Measurements from ENCODE around the gene CACNA1C. TPM values are rescaled to one million over a fixed set of nuclear protein-coding genes. Genes with fewer than 3 reads are reported as not detected.

CACNA1C gene
- total RNA-seq, 2 experiments from 2014 or later, result 0.04 TPM

DNA sequence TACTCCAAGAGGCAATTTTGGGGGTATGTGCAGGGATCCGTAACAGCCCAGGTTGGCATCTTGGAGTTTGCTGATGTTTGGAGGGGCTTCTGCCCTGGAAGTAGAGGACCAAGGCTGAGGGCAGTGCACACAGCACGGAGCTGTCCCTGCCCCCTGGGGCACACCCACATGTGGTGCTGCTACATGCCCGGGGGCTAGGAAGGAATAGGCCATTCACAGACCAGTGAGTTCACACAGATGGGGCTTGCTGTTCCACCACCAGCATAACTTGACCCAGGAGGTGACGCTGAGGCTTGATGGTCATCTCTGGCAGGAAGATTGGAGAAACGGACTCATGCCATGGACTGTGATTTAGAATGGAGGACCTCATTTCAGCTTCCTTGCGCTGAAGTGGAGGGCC is 510.9 kb downstream of the CACNA1C start:
- POLR2A ChIA-PET, result no interaction called here
- CTCF ChIA-PET, result no interaction called here

- ChIA-PET POLR2A (no interaction called here), CTCF (no interaction called here)
These were observed 513.4 kb downstream of the CACNA1C start for GRCh38 chr12:2566161-2566560.

- ChIA-PET POLR2A (no interaction called here), CTCF (no interaction called here)
These were observed 514.9 kb downstream of the CACNA1C start for GRCh38 chr12:2567711-2568110.

DNA sequence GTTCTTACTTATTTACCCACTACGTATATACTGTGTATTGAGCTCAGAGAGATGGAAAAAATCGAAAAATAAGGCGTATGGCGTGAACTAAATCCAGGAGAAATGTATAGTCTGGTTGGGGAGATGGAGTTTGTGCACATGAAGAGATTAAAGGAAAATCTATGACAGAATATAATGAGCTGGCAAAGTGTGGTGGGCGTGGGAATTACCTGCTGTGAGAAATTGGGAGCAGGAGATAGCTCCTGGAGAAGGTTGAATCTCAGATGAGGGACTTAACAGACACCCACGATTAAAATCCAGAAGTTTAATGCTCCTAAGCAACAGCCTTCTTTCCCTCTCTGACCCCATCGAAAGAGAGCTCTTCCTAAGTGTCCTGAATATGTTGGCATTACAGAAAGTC is 517.8 kb downstream of the CACNA1C start:
- ChIA-PET POLR2A (no interaction called here), CTCF (interaction anchor here (1.1 kb wide), 1 partner anchor 12 kb away, joined by 3 read pairs; no protein-coding TSS in a partner anchor)

DNA sequence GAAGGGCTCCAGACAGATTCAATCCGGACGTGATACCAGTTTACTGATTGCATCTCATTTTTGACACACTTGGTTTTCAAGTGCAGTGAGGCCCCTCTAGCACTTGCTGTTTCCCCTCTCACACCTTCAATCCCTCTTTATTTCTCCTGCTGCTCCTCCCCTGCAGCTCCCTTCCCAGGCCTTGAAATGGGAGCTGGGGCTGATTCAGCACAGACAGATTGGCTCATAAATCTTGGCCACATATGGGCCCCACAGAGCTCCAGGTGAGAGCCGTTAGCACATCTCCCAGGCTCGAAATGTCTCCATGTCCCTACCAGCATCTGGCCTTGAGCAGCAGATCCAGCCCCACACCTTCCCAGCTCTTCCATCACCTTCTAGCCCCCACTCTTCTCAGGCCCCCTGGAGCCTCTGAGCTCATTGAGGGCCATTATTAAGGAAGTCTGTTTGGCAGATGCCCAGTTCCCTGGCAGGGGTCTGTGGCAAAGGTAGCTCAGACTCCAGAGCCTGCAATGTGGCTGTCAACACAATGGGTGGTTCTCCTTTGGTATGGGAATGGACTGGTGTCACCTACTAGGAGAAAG is 521.7 kb downstream of the CACNA1C start:
- ChIA-PET CTCF (interaction anchor here (0.8 kb wide), 1 partner anchor 9 kb away, joined by 3 read pairs; no protein-coding TSS in a partner anchor), POLR2A (no interaction called here)

DNA sequence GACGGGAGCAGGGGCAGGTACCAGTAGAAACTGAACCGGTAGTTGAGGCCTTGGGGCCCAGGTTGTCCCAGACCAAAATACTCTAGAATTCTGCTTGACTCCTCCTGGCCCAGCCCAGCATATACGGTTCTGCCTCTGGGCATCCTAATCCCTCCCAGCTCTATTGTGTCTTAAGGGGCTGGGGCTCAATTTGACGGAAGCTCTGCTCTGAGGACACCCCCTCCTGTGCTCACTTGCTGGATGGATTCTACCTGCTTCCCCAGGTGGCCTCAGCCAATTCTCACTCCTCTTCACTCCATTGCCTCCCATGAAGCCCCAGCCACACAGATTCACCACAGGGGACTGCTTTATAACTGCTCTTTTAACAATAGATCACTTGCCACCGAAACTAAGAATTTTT is 522.5 kb downstream of the CACNA1C start:
- ChIA-PET CTCF (interaction anchor here (1.3 kb wide), 1 partner anchor 11 kb away, joined by 3 read pairs; no protein-coding TSS in a partner anchor), POLR2A (no interaction called here)

- CTCF ChIA-PET, result no interaction called here
- POLR2A ChIA-PET, result no interaction called here
These were observed 525.4 kb downstream of the CACNA1C start for GRCh38 chr12:2578211-2578610.

- ChIA-PET POLR2A (no interaction called here), CTCF (no interaction called here)
These were observed 526.0 kb downstream of the CACNA1C start for GRCh38 chr12:2578772-2579171.

DNA sequence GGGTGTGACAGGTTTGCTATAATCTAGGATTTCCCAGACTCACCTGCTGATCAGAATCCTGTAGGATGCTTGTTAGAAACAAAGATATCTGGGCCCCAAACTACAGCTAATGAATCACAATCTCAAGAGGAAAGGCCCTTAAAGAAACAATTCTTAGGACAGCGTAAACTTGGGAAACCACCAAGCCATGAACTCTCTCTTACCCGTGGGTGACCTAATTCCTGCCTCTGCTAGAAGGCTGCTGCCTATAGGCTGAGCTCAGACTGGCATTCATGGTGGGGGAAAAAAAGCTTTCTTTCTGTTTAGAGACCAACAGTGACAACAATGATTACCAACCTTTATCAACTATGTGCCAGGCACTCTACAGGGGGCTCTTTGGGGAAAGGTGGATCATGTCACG is 528.0 kb downstream of the CACNA1C start:
- POLR2A ChIA-PET, result no interaction called here

DNA sequence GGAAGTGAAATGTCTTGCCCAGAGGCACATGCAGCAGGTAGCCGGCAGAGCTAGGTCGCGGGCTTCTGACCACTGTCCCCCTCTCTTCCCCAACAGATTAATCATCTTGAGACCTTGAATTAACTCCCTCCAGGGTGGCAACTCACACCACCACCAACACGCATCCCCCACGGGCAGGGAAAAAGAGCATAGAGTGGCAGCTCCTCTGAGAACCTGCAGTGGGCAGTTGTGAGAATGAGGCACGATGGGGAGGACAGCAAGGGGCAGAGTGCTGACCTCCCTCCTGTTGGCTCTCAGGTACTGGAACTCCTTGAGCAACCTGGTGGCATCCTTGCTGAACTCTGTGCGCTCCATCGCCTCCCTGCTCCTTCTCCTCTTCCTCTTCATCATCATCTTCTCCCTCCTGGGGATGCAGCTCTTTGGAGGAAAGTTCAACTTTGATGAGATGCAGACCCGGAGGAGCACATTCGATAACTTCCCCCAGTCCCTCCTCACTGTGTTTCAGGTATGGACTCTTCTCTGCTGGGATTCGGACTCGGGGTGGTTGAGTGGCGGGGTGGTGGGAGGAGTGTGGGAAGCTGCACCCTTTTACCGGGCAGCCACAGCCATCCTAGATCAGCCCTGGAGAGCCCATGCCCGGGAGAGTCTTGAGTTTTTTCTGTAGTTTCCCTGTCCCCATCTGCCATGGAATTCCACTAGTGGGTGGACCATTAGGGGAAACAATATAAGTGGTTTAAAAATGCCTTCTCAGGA is 528.7 kb downstream of the CACNA1C start:
- POLR2A ChIA-PET, result no interaction called here

More for the DNA sequence above, 528.0 kb downstream of the CACNA1C start:
- CTCF ChIA-PET, result no interaction called here

GRCh38 chr12:2582631-2583030 is 529.8 kb downstream of the CACNA1C start:
- ChIA-PET CTCF (interaction anchor here (0.8 to 1.4 kb wide), 5 partner anchors 12 to 547 kb away, joined by 3 to 5 read pairs (median 3); no protein-coding TSS in a partner anchor), POLR2A (interaction anchor here (0.6 kb wide), 1 partner anchor 200 kb away, joined by 3 read pairs; no protein-coding TSS in a partner anchor)

More for the DNA sequence above, 528.7 kb downstream of the CACNA1C start:
- CTCF ChIA-PET, result no interaction called here

- CTCF ChIA-PET, result interaction anchor here (0.6 to 2.9 kb wide), 9 partner anchors 9 to 547 kb away, joined by 3 to 6 read pairs (median 3); no protein-coding TSS in a partner anchor
- POLR2A ChIA-PET, result no interaction called here
These were observed 530.3 kb downstream of the CACNA1C start for GRCh38 chr12:2583091-2583497.

- CTCF ChIA-PET, result interaction anchor here (0.6 to 2.9 kb wide), 5 partner anchors 9 to 200 kb away, joined by 3 to 6 read pairs (median 3); no protein-coding TSS in a partner anchor
- POLR2A ChIA-PET, result no interaction called here
These were observed 531.0 kb downstream of the CACNA1C start for GRCh38 chr12:2583642-2584401.

- ChIA-PET CTCF (interaction anchor here (1.1 kb wide), 1 partner anchor 11 kb away, joined by 3 read pairs; no protein-coding TSS in a partner anchor), POLR2A (no interaction called here)
These were observed 533.6 kb downstream of the CACNA1C start for GRCh38 chr12:2586156-2587038.

DNA sequence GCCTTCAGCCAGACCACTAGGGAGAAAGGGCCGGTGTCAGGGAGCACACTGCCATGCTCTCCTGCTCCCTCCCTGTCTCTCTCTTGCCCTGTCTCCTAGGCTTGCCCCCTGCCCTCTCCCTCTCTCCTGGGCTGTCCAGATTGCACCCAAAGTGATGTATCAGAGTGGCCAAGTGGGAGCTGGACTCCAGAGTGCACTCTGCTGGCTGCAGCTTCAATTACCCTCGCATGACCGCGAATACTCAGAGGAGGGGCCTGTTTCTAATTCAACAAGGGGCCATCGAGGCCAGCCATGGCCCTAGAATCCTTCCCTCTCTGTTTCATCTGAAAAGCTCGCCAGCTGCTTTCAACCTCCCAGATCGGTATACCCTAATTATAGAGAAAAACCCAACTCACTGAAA is 535.6 kb downstream of the CACNA1C start:
- ChIA-PET CTCF (no interaction called here), POLR2A (no interaction called here)

DNA sequence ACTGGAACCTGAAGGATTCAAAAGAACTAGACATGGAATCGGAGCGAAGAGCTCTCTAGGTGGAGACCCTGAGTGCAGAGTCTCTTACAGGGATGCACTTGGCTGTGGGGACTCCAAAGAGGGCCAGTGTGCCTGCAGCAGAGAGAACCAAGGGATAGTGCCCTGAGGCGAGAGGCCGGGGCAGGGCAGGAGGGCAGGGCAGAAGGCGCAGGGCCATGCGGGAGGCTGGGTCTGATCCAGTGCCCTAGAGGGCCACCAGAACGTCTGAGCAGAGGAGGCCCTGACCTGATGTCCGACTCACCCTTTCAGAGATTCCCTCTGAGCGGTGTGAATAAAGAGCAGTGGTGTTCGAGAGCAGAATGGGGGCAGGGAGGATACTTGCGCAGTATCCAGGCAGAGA is 536.6 kb downstream of the CACNA1C start:
- ChIA-PET POLR2A (no interaction called here), CTCF (no interaction called here)

- ChIA-PET POLR2A (no interaction called here), CTCF (no interaction called here)
These were observed 540.3 kb downstream of the CACNA1C start for GRCh38 chr12:2593045-2593444.

GRCh38 chr12:2596441-2596840 is 543.7 kb downstream of the CACNA1C start:
- ChIA-PET POLR2A (no interaction called here), CTCF (no interaction called here)

DNA sequence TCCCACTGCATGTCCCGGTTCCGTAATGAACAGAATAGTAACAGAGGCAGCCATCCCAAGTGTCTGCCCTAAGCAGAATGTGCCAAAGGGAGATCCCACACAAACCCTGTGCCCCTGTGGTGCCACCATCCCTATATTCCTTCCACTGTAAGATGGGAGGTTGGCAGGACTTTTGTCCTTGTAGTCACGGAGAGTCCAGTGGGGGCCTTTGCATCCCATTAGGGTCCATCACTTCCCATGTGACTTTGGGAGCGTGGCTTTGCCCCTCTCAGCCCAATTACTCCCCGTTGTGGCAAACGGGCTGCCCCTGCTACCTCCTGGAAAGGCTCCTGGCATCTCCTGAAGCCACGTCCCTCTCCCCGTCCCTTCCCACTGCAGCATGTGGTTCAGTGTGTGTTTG is 552.5 kb downstream of the CACNA1C start:
- POLR2A ChIA-PET, result no interaction called here
- CTCF ChIA-PET, result no interaction called here
